Tibial artery (tissue), 4 donors: Measurements from ENCODE around the gene FMC1.

Experiments used
- DNase-seq, 2 donors: peaks; one replicate each; pipeline ENCODE4 v3.0.0-alpha.2; 2019
- H3K27ac ChIP-seq, 2 donors: fragments of 200-600 bp; sonication (generic) in 1 of 2; 1 replicate in 1 of 2; 2 replicates in 1 of 2; pipeline ENCODE4 v1.5.1; 2018 to 2019; ENCODE audit warnings: mild to moderate bottlenecking in 1 of 2
- H3K27me3 ChIP-seq, 2 donors: fragments of 200-600 bp; sonication (generic) in 1 of 2; one replicate each; pipeline versions ENCODE4 v1.5.1 to v1.6.0; 2016 to 2019
- H3K36me3 ChIP-seq, 3 donors: fragments of 200-600 bp; sonication (generic) in 2 of 3; one replicate each; pipeline ENCODE4 v1.5.1; 2016 to 2019; ENCODE audit warnings: mild to moderate bottlenecking in 2 of 3
- H3K4me1 ChIP-seq, 4 donors: fragments of 200-600 bp; sonication (generic) in 2 of 4; 1 replicate in 3 of 4; 2 replicates in 1 of 4; pipeline ENCODE4 v1.5.1; 2016 to 2019
- H3K4me3 ChIP-seq, 2 donors: fragments of 200-600 bp; sonication (generic) in 1 of 2; 1 replicate in 1 of 2; 2 replicates in 1 of 2; pipeline ENCODE4 v1.5.1; 2018 to 2019; ENCODE audit warnings: mild to moderate bottlenecking in 2 of 2
- H3K9me3 ChIP-seq, 3 donors: fragments of 200-600 bp; sonication (generic) in 1 of 3; one replicate each; pipeline ENCODE4 v1.5.1; 2016 to 2019
- CTCF ChIP-seq, 2 experiments: fragments of 200-600 bp in 1 of 2; fragments of 450-650 bp in 1 of 2; IDR thresholded peaks; one replicate each; pipeline ENCODE4 v1.5.1; 2017 to 2019; ENCODE audit warnings: antibody characterized with exemption in 2 of 2, mild to moderate bottlenecking in 1 of 2, moderate library complexity in 1 of 2
- intact Hi-C: fragments of 100-400 bp; cut with DNase I; formaldehyde crosslinking; loops from one replicate; pipeline ENCODE4 v1.15.0; 2023; ENCODE audit warnings: low total_unique reads

FMC1 gene

GRCh38 chr7:139370301-139370942 is 29.3 kb downstream of the FMC1 start:
- Histone ChIP-seq H3K36me3 (peaks cover 0 to 4% (median 0%) of the 10 kb centered on the region in 3 donors), H3K4me3 (no peak overlapping the region), H3K4me1 (peaks cover 0 to 86% (median 27%) of the 10 kb centered on the region in 4 donors), H3K9me3 (no peaks in the 10 kb centered on the region), H3K27me3 (no peaks in the 10 kb centered on the region), H3K27ac (no peak overlapping the region)
- intact Hi-C loops, result no loop called here
- TF ChIP-seq CTCF (IDR thresholded peaks at IDR 0.05), result no peak
- DNase-seq, result no peak

GRCh38 chr7:139370943-139371313 is 29.8 kb downstream of the FMC1 start:
- no peak overlapping the region for H3K27ac ChIP-seq

GRCh38 chr7:139374246-139374645 is 33.1 kb downstream of the FMC1 start:
- Histone ChIP-seq H3K36me3 (peaks cover 24 to 34% (median 25%) of the 10 kb centered on the region in 3 donors), H3K27ac (no peak overlapping the region), H3K4me3 (no peak overlapping the region), H3K9me3 (no peaks in the 10 kb centered on the region), H3K27me3 (no peaks in the 10 kb centered on the region), H3K4me1 (peaks cover 0 to 64% (median 22%) of the 10 kb centered on the region in 4 donors)
- intact Hi-C loops, result no loop called here
- DNase-seq, result no peak
- TF ChIP-seq CTCF (IDR thresholded peaks at IDR 0.05), result no peak

More at GRCh38 chr7:139370943-139371313, 29.8 kb downstream of the FMC1 start:
- Histone ChIP-seq H3K4me1 (peaks cover 0 to 84% (median 26%) of the 10 kb centered on the region in 4 donors), H3K36me3 (peaks cover 0 to under 1% (median 0%) of the 10 kb centered on the region in 3 donors), H3K27me3 (no peaks in the 10 kb centered on the region), H3K9me3 (no peaks in the 10 kb centered on the region), H3K4me3 (no peak overlapping the region)
- TF ChIP-seq CTCF (IDR thresholded peaks at IDR 0.05), result no peak
- intact Hi-C loops, result no loop called here
- DNase-seq, result no peak

GRCh38 chr7:139382439-139382838 is 41.3 kb downstream of the FMC1 start:
- Histone ChIP-seq H3K4me3 (no peak overlapping the region), H3K27ac (no peak overlapping the region), H3K27me3 (no peaks in the 10 kb centered on the region), H3K4me1 (no peaks in the 10 kb centered on the region), H3K9me3 (no peaks in the 10 kb centered on the region), H3K36me3 (peaks cover 68 to 86% (median 74%) of the 10 kb centered on the region in 3 donors)
- DNase-seq, result no peak
- intact Hi-C loops, result no loop called here
- no peak for TF ChIP-seq CTCF (IDR thresholded peaks at IDR 0.05)

- Histone ChIP-seq H3K4me1 (no peaks in the 10 kb centered on the region), H3K9me3 (no peaks in the 10 kb centered on the region), H3K4me3 (no peak overlapping the region), H3K27me3 (no peaks in the 10 kb centered on the region), H3K36me3 (peaks cover 56 to 83% (median 66%) of the 10 kb centered on the region in 3 donors), H3K27ac (no peak overlapping the region)
- TF ChIP-seq CTCF (IDR thresholded peaks at IDR 0.05), result no peak
- intact Hi-C loops, result no loop called here
- DNase-seq, result no peak
These were observed 43.5 kb downstream of the FMC1 start for GRCh38 chr7:139384611-139385010.
